Stimulated activated CD4-positive, alpha-beta T cell treated with anti-CD3 and anti-CD28 coated beads, Interleukin-1b, Interleukin-23, amount 100 ng/mL, for 24 hours (primary cell): Measurements from ENCODE around the gene CTNNA2.
"Not testable (repeated sequence)": the region's sequence is repeated elsewhere in the genome, so short reads cannot be mapped to it uniquely, and the experiment has no call there.

Experiments used
- DNase-seq, 4 experiments: peaks; one replicate each; pipeline ENCODE4 v3.0.0-alpha.2; 2020; ENCODE audit warnings: low read depth in 4 of 4, low spot score in 1 of 4

CTNNA2 gene

GRCh38 chr2:80132281-80132680 is 619.4 kb downstream of the CTNNA2 start:
- no peak for DNase-seq

GRCh38 chr2:80135001-80135400 is 622.1 kb downstream of the CTNNA2 start:
- no peak for DNase-seq

DNA sequence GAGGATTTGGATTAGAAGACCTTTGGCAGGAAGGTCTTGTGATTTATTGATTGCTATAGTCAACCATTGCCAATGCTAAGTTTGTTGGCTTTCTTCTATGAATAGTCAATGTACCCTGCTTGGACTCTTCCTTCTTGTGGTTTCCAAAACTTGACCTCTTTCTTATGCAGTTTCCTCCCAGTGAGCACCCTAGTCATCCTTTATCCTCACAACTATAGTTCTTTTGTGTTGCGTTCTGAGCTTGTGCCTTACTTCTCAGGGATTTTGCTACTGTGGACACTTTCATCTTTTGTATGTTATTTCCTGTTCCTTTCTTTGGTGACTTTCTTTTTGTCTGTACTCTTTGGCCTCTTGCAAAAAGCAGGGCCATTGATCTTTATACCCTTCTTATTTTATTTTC is 623.5 kb downstream of the CTNNA2 start:
- DNase-seq, result no peak

GRCh38 chr2:80139001-80139400 is 626.1 kb downstream of the CTNNA2 start:
- DNase-seq, result no peak

GRCh38 chr2:80141007-80141726 is 628.3 kb downstream of the CTNNA2 start:
- DNase-seq, result no peak

GRCh38 chr2:80145499-80145898 is 632.6 kb downstream of the CTNNA2 start:
- DNase-seq, result no peak

GRCh38 chr2:80146757-80147156 is 633.9 kb downstream of the CTNNA2 start:
- not testable (repeated sequence) for DNase-seq

DNA sequence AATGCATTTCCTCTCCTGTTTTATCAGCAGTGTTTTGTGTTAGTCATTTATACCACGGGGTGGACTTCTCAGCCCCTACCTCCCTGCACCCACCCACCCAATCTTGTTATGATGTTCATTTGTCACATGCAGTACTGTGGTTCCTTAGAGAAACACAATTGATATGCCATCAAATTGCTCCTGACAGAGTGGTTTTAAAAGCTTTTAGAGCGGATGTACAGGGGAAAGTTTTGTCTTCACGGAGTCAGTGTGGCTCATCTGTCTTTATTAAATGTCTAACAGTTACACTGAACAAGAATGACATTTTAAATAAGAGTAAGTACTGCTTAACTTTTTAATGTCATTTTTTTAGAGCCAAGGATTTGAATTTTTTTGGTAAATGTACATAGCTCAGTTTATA is 634.8 kb downstream of the CTNNA2 start:
- no peak for DNase-seq

DNA sequence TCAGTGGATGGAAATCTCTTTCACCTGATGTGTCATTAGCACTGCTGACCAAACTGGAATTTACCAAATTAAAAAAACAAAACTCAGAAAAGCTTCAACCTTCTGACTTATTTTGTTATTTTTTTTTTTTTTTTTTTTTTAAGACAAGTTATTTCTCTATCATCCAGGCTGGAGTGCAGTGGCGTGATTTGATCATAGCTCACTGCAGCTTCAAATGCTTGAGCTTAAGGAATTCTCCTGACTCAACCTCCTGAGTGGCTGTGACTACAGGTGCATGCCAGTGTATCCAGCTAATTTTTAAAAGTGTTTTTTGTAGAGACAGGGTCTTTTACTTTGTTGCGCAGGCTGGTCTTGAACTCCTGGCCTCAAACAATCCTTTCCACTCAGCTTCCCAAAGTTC is 636.1 kb downstream of the CTNNA2 start:
- no peak for DNase-seq

DNA sequence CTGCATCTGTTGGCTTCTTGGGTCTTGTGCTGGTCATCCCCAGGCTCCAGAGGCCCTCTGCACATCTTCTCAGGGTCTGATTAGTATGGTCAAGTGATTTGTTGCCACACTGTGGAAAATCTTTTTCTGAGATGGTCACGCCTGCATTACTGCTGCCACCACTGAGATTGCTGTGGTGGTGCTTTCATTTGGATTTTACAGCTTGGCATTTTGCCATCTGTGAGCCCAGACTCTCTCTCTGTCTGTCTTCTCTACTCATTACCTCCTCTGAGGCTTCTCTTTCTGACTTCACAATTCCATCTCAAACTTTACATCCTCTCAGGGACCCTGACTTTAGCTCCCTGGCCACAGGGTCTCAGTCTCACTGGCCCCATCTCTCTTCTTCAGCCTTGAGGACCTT is 637.1 kb downstream of the CTNNA2 start:
- DNase-seq, result no peak

DNA sequence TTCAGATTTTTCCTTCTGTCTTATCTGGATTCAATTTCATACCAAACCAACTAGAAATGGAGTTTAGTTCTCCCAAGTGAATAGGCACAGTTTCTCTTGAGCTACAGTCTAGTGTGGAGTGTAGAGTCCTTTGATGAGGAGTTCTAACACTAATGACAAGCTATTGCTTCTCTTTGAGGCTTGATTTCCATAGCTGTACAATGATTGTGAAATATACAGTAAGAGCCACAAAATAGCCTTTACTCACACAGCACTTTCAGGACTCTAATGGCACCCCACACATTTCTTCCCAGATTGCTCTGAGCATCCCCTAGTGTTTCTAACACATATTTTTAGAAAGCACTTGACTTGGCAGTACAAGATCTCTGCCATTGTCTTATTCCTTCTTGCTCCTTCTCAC is 638.4 kb downstream of the CTNNA2 start:
- no peak for DNase-seq

GRCh38 chr2:80151651-80152050 is 638.8 kb downstream of the CTNNA2 start:
- no peak for DNase-seq

DNA sequence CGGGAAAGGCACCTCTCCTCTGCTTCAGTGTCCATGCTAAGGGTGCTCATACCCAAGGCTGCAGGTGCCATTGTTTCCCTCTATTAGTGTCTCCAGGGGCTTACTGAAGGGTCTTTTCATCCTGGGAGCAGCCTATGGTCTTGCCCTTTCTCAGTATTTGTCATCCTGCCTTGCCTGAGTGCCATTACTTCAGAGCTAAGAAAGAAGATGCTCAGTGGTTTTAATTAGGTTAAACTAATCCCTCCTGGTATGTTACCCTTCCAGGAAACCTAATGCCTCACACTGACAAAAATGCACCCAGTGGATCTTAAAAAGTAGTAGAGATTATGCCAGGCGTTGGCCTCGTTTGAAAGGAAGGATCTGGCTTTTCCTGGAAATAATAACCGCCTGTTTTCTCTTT is 640.3 kb downstream of the CTNNA2 start:
- DNase-seq, result no peak

GRCh38 chr2:80153768-80154167 is 640.9 kb downstream of the CTNNA2 start:
- DNase-seq, result no peak

GRCh38 chr2:80154231-80154915 is 641.5 kb downstream of the CTNNA2 start:
- DNase-seq, result no peak

DNA sequence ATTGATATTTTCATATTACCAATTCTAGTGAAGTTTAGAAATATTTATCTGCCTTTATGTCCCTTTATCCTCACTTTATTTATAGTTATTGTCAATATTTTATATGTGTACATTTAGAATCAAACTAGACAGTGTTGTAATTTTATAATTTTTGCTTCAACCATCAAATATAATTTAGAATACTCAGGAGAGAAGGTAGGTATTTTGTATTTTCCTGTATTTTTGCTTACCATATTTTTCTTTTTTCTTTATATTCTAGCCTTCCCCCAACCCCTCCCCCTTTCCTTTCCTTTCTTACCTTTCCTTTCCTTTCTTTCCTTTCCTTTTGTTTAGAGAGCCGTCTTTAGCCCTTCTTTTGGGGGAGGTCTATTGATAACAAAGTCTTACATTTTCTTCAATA is 651.5 kb downstream of the CTNNA2 start:
- no peak for DNase-seq

DNA sequence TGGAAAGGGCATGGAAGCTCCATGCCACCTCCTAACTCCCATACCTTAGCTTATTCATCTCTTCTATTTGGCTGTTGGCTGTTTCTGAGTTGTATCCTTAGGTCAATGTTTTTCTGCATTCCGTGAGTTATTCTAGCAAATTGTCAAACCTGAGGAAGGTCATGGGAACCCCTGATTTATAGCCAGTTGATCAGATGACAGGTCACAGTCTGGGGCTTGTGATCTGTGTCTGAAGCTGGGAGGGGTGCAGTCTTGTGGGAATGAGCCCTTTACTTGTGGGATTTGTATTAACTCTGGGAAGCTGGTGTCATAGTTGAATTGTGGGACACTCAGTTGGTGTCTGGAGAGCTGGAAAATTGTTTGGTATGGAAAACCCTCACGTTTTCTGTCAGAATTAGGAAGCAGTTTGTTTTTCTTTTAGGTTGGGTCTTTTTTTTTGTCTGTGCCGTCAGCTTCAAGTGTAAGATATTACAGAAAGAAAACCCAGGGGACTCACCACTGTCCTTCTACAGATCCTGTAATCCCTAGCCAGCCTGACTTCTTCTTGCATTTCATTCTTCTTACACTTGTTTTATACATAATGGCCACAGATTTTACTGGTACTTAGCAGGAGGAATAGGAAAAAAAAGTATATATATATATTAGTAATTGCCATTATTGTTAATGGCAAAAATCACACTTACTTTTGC is 653.8 kb downstream of the CTNNA2 start:
- DNase-seq, result no peak

DNA sequence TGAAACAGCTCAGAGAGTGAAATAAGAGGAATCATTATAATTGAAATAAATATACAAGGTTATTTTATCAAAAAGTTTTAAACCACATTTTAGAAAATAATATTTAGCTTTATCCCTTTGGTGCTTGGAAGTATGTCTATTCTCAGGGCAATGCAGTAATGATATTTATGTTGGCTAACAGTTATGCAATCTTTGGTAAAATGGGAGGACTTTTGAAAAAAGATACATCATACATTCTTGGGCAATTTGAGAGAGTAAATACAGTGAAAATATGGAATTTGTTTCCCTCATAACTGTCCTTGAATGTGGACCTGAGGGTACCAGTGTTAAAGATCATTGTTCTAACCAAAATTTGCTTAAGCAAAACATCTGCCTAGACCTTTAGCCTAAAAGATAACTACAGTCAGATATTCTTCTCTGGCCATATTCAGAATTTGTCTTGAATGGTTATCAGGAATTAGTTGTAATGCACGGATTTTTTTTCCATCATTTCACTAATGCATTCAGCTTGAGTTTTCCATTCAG is 654.5 kb downstream of the CTNNA2 start:
- no peak for DNase-seq

DNA sequence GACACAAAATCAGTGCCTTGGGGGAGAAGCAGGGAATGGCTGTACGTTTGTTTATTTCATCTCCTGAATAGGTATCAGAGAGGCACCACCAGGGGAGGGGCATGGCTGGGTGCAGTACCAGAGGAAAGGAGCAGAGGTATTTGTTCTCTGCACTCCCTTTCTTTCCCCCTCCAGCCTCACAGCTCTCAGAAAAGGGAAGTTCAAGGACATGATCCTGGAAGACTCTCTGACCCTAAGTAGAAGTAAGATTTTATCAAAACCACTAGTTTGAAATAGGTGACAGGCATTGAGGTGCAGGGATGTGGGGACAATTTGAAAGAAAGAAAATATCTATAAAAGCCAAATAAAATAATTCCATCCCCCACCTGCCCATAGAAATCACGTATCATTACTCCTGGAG is 655.2 kb downstream of the CTNNA2 start:
- DNase-seq, result no peak

DNA sequence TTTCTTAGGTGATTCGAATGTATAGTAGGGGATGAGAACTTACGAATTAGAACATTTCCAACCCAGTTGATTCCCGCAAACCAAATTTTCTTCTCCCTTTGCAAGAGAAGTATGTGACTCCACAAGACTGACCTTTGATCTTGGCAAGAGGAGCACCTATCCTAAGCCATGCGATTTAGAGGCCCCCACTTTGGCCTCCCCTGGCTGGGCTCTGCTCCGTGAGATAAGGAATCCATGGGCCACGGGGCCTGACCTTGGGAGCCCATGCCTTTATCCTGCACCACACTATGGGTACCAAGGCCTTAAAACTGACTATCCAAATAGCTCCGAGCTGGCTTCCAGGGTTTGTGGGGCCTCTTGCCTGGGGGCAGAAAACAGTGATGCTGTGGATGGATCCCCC is 656.0 kb downstream of the CTNNA2 start:
- no peak for DNase-seq

GRCh38 chr2:80169811-80170594 is 657.2 kb downstream of the CTNNA2 start:
- no peak for DNase-seq
